ELR (cell line): ENCODE results near the gene SLC2A10.
A peak's percentile ranks its signal among the peaks of the same experiment; 100 is the strongest.

Experiments
- DNase-seq: peaks from one replicate; pipeline ENCODE4 v3.0.0-alpha.2; 2015; ENCODE audit warnings: low read depth

SLC2A10 gene

DNA sequence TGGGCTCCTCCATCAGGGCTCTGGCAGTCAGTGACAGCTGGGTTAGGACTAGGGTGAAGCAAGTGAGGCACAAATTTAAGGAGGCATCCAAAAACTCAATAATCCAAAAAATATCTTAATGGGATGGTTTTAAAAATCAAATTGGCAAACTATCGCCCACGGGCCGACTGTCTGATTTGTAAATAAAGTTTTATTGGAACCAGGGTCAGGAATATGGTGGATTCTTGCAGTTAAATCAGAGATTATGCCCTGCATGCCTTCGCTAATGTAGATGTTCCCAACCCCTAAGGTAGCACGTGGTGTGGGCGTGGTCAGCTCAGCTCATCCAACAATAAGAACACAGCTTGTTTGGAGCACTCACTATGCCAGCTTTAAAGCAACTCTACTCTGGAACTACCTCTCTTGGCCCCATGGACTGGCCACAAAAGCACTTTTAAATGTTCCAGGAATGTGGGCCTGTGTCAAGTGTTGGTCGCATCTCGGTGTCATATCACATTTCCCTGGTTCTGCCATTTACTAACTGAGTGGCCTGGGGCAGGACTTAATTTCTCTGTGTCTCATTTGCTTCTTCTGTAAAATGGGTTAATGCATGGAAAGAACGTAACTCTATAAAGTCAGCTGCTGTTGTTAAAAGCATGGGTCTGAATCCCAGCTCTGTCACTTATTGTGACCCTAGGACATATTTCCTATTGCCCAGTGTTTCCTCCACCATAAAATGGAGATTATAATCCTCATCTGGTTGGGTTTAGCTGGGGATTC, 27.2 kb upstream of the SLC2A10 start:
- DNase-seq = no peak

DNA sequence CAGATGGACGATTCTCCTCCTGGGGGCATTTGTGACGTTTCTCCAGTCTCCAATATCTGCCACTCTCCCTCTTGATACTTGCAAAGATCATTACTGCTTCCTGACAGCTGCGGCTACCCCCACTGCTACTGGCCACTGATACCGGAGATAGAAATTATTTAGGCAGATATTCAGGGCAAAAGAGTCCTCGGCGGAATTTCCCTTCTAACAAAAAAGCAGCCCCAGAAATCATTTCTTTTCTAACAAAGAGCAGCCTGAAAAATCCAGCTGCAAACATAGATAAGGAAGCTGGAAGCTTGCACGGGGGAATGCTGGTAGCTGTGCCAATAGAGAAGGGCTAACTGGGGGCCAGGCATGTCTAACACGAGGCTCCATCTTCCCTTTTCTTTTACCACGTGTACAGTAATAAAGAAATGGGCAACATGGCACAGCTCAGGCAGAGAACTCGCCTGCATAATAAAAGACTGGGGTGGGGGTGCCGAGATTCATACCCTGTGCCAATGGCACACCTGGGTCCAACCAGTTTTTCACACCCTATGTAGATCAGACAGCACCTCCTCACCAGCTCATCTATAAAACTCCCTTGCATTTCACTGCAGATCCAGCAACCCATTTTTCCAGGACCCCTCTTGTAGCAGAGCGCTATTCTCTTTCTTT, 26.3 kb upstream of the SLC2A10 start:
- no peak for DNase-seq

DNA sequence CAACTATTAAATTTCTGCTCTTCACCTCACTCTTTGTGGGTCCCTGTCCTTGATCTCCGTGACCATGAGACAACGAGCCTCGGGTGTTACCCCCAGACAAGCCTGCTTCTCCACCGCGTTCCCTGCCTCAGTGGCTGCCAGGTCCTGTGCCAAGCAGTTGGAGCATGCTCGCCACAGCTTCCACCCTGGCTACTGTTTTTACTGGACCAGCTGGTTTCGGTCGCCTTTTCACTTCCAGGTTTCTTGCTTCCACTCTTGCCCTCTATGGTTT, 25.8 kb upstream of the SLC2A10 start:
- no peak for DNase-seq

GRCh38 chr20:46683939-46684750, 25.3 kb upstream of the SLC2A10 start:
- peak; percentile 83 for DNase-seq

- DNase-seq = peak; percentile 62
Observed at GRCh38 chr20:46688151-46689081, 21.0 kb upstream of the SLC2A10 start.

GRCh38 chr20:46689082-46689753, 20.2 kb upstream of the SLC2A10 start, which contains the start of gene TP53RK:
TP53RK (minus strand) TSS chr20:46689444; CDS start chr20:46689414, 30 bp downstream.
- peak; percentile 100 for DNase-seq

DNA sequence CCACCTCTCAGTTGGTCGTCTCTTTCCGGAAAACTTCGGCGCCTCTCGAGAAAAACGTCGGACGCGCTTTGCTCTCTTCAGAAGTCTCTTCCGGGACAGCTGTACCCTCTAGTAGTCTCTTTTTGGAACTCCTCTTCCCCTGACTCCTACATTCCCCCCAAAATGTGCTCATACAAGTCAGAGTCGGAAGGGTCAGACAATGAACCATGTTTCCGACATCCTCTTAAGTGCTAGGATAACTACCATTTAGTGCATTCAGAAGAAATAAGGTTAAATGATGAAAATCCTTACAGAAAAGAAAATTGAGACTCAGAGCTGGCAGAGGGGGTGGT, 19.7 kb upstream of the SLC2A10 start:
- no peak for DNase-seq

DNA sequence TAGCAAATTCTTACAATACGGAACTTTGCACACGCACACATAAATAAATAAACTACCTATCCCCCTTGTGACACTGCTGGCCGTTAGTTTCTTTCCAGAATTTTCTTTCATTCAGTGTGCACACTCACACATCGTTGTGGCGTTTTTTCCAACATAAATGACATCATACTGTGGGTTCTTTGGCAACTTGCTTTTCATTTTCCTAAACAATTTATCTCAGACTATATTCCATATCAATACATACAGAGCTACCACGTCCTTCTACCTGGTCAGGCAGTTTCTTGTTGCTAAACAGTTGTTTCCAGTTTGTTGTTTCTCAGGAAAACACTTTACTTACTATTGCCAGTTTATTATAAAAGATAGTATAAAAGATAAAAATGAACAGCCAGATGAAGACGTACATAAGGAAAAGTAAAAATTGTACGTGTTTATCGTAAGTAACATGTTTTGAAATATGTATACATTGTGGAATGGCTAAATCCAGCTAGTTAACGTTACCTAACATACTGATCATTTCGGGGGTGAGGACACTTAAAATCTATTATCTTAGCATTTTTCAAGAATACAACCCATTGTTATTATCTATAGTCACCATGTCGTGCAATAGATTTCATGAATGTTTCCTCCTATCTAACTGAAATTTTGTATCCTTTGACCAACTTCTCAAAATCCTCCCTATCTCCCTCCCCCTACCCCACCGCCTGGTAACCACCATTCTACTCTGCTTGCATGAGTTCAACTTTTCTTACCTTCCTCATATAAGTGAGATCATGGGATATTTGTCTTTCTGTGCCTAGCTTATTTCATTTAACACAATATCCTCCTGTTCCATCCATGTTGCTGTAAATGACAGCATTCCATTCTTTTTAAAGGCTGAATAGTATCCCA, 19.0 kb upstream of the SLC2A10 start:
- peak; percentile 31 for DNase-seq

GRCh38 chr20:46691196-46691595, 18.3 kb upstream of the SLC2A10 start:
- DNase-seq = no peak

GRCh38 chr20:46694484-46694883, 15.0 kb upstream of the SLC2A10 start:
- peak; percentile 42 for DNase-seq

DNA sequence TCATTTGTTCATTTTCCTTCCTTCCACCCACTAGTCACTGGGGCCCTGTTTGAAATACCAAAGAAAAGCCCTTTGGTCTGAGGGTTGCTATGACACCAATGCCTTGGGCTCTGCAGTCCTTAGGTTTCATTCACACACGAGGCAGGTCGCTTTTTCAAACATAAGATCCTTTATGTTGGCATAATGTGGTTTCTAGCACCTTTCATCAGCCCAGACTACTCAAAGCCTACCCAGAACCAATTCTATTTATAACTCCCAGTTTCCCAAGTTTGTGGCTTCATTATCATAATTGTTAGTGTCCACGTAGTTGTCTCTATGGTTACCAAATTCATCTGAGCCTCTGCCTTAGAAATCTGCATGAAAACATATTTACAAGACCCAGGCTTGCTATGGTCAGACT, 13.6 kb upstream of the SLC2A10 start:
- DNase-seq = no peak

GRCh38 chr20:46696791-46697279, 12.6 kb upstream of the SLC2A10 start:
- no peak for DNase-seq

GRCh38 chr20:46698788-46699187, 10.7 kb upstream of the SLC2A10 start:
- peak; percentile 41 for DNase-seq

GRCh38 chr20:46699651-46700359, 9.6 kb upstream of the SLC2A10 start:
- peak; percentile 72 for DNase-seq

GRCh38 chr20:46700481-46700880, 9.0 kb upstream of the SLC2A10 start:
- no peak for DNase-seq

GRCh38 chr20:46701057-46701456, 8.4 kb upstream of the SLC2A10 start:
- DNase-seq = peak; percentile 38

GRCh38 chr20:46701556-46701955, 7.9 kb upstream of the SLC2A10 start:
- peak; percentile 52 for DNase-seq

DNA sequence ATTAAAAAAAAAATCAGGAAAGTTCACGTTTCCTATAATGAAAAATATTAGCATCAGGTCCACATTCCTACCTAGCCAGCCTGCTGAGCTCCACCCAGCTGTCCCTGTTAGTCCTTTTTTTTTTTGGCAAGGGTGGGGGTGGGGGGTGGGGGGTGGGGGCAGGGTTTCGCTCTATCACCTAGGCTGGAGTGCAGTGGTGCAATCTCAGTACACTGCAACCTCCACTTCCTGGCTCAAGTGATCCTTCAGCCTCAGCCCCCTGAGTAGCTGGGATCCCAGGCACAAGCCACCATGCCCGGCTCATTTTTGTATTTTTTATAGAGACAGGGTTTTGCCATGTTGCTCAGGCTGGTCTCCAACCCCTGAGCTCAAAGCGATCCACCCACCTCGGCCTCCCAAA, 7.5 kb upstream of the SLC2A10 start:
- DNase-seq = no peak

GRCh38 chr20:46702447-46703203, 6.8 kb upstream of the SLC2A10 start:
- DNase-seq = no peak
